Caco-2 (cell line): ENCODE results near the gene PIK3IP1. TPM values are rescaled to one million over a fixed set of nuclear protein-coding genes. Genes with fewer than 3 reads are reported as not detected.
"Not testable (repeated sequence)": the region's sequence is repeated elsewhere in the genome, so short reads cannot be mapped to it uniquely, and the experiment has no call there.

Experiments used
- BruUV-seq: library from RNA; stranded (reverse); fragments of 400-500 nt; replicated peaks from 2 replicates; lab custom pipeline; 2021; lab: Mats Ljungman, UMichigan
- CTCF ChIA-PET: fragments of 300-600 bp; sonication (Branson Sonifier 250); formaldehyde crosslinking; loops from one replicate; lab custom pipeline; 2022; ENCODE audit warnings: antibody characterized with exemption; lab: Charles Lee
- POLR2A ChIA-PET: fragments of 300-600 bp; sonication (Branson Sonifier 250); formaldehyde crosslinking; loops from one replicate; lab custom pipeline; 2022; ENCODE audit warnings: antibody characterized with exemption; lab: Charles Lee
- DNase-seq, 2 experiments: peaks; one replicate each; pipeline versions ENCODE4 v3.0.0 to v3.0.0-alpha.2; 2020 to 2022
- H3K27me3 ChIP-seq: replicated peaks from 2 replicates; pipeline ENCODE4 v1.6.0; 2011; ENCODE audit warnings: low read length; ENCODE audit not compliant: control insufficient read depth, insufficient read depth
- H3K36me3 ChIP-seq: 2 replicates; pipeline ENCODE4 v1.5.1; 2011; ENCODE audit warnings: low read length; ENCODE audit not compliant: control insufficient read depth, insufficient read depth
- H3K4me1 ChIP-seq: fragments of 250-450 bp; sonication (Bioruptor Pico); 2 replicates; pipeline ENCODE4 v1.5.1; 2020; ENCODE audit warnings: mild to moderate bottlenecking
- H3K4me3 ChIP-seq: 2 replicates; pipeline ENCODE4 v1.5.1; 2011; ENCODE audit warnings: low read depth, mild to moderate bottlenecking, control low read depth, low read length
- H3K9me3 ChIP-seq: fragments of 250-450 bp; sonication (Bioruptor Pico); 2 replicates; pipeline ENCODE4 v1.5.1; 2020; ENCODE audit warnings: mild to moderate bottlenecking, moderate library complexity
- H3K27ac Mint-ChIP-seq: one replicate; pipeline ENCODE4 v1.8.0; 2022; ENCODE audit warnings: mixed read lengths; ENCODE audit not compliant: unreplicated experiment
- H3K27me3 Mint-ChIP-seq: one replicate; pipeline ENCODE4 v1.8.0; 2022; ENCODE audit warnings: mixed read lengths; ENCODE audit not compliant: insufficient read depth, unreplicated experiment
- H3K36me3 Mint-ChIP-seq: one replicate; pipeline ENCODE4 v1.8.0; 2022; ENCODE audit warnings: mild to moderate bottlenecking, mixed read lengths; ENCODE audit not compliant: insufficient read depth, unreplicated experiment
- H3K4me1 Mint-ChIP-seq: one replicate; pipeline ENCODE4 v1.8.0; 2022; ENCODE audit warnings: low read depth, mixed read lengths; ENCODE audit not compliant: unreplicated experiment
- H3K4me3 Mint-ChIP-seq: one replicate; pipeline ENCODE4 v1.8.0; 2022; ENCODE audit warnings: mild to moderate bottlenecking, moderate library complexity, mixed read lengths; ENCODE audit not compliant: unreplicated experiment
- H3K9me3 Mint-ChIP-seq: one replicate; pipeline ENCODE4 v1.8.0; 2022; ENCODE audit warnings: mixed read lengths; ENCODE audit not compliant: unreplicated experiment
- CTCF ChIP-seq, 2 experiments: fragments of 200-600 bp in 1 of 2; IDR thresholded peaks; 1 replicate in 1 of 2; 2 replicates in 1 of 2; pipeline versions ENCODE4 v1.5.1 to v1.8.0; 2011 to 2022; ENCODE audit warnings: antibody characterized with exemption in 1 of 2, control low read depth in 1 of 2, inconsistent platforms in 1 of 2, low read depth in 1 of 2, low read length in 1 of 2, mild to moderate bottlenecking in 1 of 2, moderate library complexity in 1 of 2; ENCODE audit not compliant: insufficient read depth in 1 of 2, severe bottlenecking in 1 of 2, unreplicated experiment in 1 of 2
- intact Hi-C: fragments of 100-400 bp; cut with micrococcal nuclease; formaldehyde crosslinking; loops from one replicate; pipeline ENCODE4 v1.10.0; 2022; ENCODE audit not compliant: unreplicated experiment
- total RNA-seq: library from RNA; stranded (reverse); gene quantifications from 2 replicates; pipeline ENCODE4 v1.2.3, GENCODE V29; 2022

The PIK3IP1 gene
- total RNA-seq, 1 experiment from 2014 or later, result 0.68 TPM

- intact Hi-C loops, result no loop called here
- Mint-ChIP-seq H3K9me3 (no peaks in the 10 kb centered on the region), H3K27ac (no peak overlapping the region), H3K27me3 (no peaks in the 10 kb centered on the region), H3K4me1 (peaks cover 34% of the 10 kb centered on the region), H3K36me3 (peaks cover 18% of the 10 kb centered on the region), H3K4me3 (no peak overlapping the region)
- no TSS peak for BruUV-seq
- no peaks in the 10 kb centered on the region for H3K9me3 ChIP-seq
- ChIA-PET POLR2A (no interaction called here), CTCF (no interaction called here)
- no peaks in the 10 kb centered on the region for H3K27me3 ChIP-seq
- H3K4me3 ChIP-seq, result no peak overlapping the region
- no peak for DNase-seq
- TF ChIP-seq CTCF (IDR thresholded peaks at IDR 0.05; ENCODE audit: insufficient read depth in 1 of 2, low read depth in 1 of 2, low read length in 1 of 2, severe bottlenecking in 1 of 2, unreplicated experiment in 1 of 2), result no peak
- H3K36me3 ChIP-seq, result no peaks in the 10 kb centered on the region
- H3K4me1 ChIP-seq, result peaks cover 76% of the 10 kb centered on the region
These were observed 45.6 kb downstream of the PIK3IP1 start for GRCh38 chr22:31246687-31247086.

DNA sequence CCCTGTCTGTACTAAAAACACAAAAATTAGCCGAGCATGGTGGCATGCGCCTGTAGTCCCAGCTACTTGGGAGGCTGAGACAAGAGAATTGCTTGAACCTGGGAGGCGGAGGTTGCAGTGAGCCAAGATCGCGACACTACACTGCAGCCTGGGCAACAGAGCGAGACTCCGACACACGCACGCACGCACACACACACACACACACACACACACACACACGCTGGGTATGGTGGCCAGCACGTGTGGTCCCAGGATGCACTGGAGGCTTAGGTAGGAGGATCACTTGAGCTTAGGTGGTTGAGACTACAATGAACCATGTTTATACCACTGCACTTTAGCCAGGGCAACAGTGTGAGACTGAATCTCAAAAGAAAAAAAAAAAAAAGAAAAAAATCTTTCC lies 46.3 kb downstream of the PIK3IP1 start:
- Mint-ChIP-seq H3K36me3 (peaks cover 24% of the 10 kb centered on the region), H3K4me1 (peaks cover 40% of the 10 kb centered on the region)
- intact Hi-C loops, DNase-seq, H3K9me3 ChIP-seq, H3K36me3 ChIP-seq, H3K4me3 ChIP-seq, CTCF ChIA-PET, H3K9me3 Mint-ChIP-seq, BruUV-seq, H3K27me3 ChIP-seq, POLR2A ChIA-PET, H3K27ac Mint-ChIP-seq, H3K4me3 Mint-ChIP-seq, H3K27me3 Mint-ChIP-seq: not testable (repeated sequence)
- peaks cover 76% of the 10 kb centered on the region for H3K4me1 ChIP-seq

GRCh38 chr22:31244943-31245451 lies 47.3 kb downstream of the PIK3IP1 start:
- no peak overlapping the region for H3K4me3 ChIP-seq
- DNase-seq, result no peak
- intact Hi-C loops, result loop anchor here (5.0 kb wide), 1 partner anchor 47 kb away; the partner anchor contains the start of gene PIK3IP1
- H3K36me3 ChIP-seq, result no peaks in the 10 kb centered on the region
- BruUV-seq, result no TSS peak
- POLR2A ChIA-PET, result no interaction called here
- Mint-ChIP-seq H3K4me1 (peaks cover 35% of the 10 kb centered on the region), H3K27ac (peak overlapping the region; percentile 73), H3K36me3 (peaks cover 17% of the 10 kb centered on the region), H3K4me3 (no peak overlapping the region), H3K27me3 (no peaks in the 10 kb centered on the region), H3K9me3 (no peaks in the 10 kb centered on the region)
- TF ChIP-seq CTCF (IDR thresholded peaks at IDR 0.05; ENCODE audit: insufficient read depth in 1 of 2, low read depth in 1 of 2, low read length in 1 of 2, severe bottlenecking in 1 of 2, unreplicated experiment in 1 of 2), result no peak
- CTCF ChIA-PET, result interaction anchor here (1.9 to 2.2 kb wide), 2 partner anchors 28 to 37 kb away, joined by 4 to 24 read pairs; no protein-coding TSS in a partner anchor
- peaks cover 76% of the 10 kb centered on the region for H3K4me1 ChIP-seq
- no peaks in the 10 kb centered on the region for H3K9me3 ChIP-seq
- H3K27me3 ChIP-seq, result no peaks in the 10 kb centered on the region
